Neural cell (in vitro differentiated cells): ENCODE measurements around the gene L3MBTL4. TPM values are rescaled to one million over a fixed set of nuclear protein-coding genes. Genes with fewer than 3 reads are reported as not detected.

Source experiments
- H2AFZ ChIP-seq: fragments of 200-600, 300-800 bp; sonication (generic), shearing (Covaris generic); 2 replicates; pipeline ENCODE4 v1.6.0; 2014; ENCODE audit warnings: low read depth, mild to moderate bottlenecking, antibody characterized with exemption, low read length, moderate library complexity
- H3F3A ChIP-seq: fragments of 200-600 bp; shearing (Covaris generic); 2 replicates; pipeline ENCODE4 v1.6.1; 2016; ENCODE audit warnings: mild to moderate bottlenecking, moderate library complexity, mixed read lengths, antibody characterized with exemption, low read length; ENCODE audit not compliant: insufficient read depth, poor library complexity, severe bottlenecking
- H3K27ac ChIP-seq: fragments of 200-600, 300-800 bp; sonication (generic), shearing (Covaris generic); 2 replicates; pipeline ENCODE4 v1.5.1; 2014; ENCODE audit warnings: mild to moderate bottlenecking, low read length, moderate library complexity
- H3K27me3 ChIP-seq: fragments of 300-800, 200-600 bp; sonication (generic), shearing (Covaris generic); 2 replicates; pipeline ENCODE4 v1.6.0; 2014; ENCODE audit warnings: mild to moderate bottlenecking, low read depth, low read length, moderate library complexity; ENCODE audit not compliant: insufficient read depth
- H3K36me3 ChIP-seq: fragments of 300-800, 200-600 bp; sonication (generic), shearing (Covaris generic); 2 replicates; pipeline ENCODE4 v1.5.1; 2014; ENCODE audit warnings: mild to moderate bottlenecking, antibody characterized with exemption, low read length, moderate library complexity; ENCODE audit not compliant: insufficient read depth
- H3K4me2 ChIP-seq: fragments of 300-800, 200-600 bp; sonication (generic), shearing (Covaris generic); 2 replicates; pipeline ENCODE4 v1.6.0; 2014; ENCODE audit warnings: mild to moderate bottlenecking, low read length
- H3K4me3 ChIP-seq: fragments of 300-800, 200-600 bp; sonication (generic), shearing (Covaris generic); 2 replicates; pipeline ENCODE4 v1.5.1; 2014; ENCODE audit warnings: mild to moderate bottlenecking, low read length, moderate library complexity
- H3K79me2 ChIP-seq: fragments of 200-600 bp; shearing (Covaris generic); replicated peaks from 2 replicates; pipeline ENCODE4 v1.6.0; 2014; ENCODE audit warnings: mild to moderate bottlenecking, low read length, moderate library complexity; ENCODE audit not compliant: insufficient read depth
- H3K9ac ChIP-seq: fragments of 300-800, 200-600 bp; sonication (generic), shearing (Covaris generic); 2 replicates; pipeline ENCODE4 v1.6.1; 2016; ENCODE audit warnings: mild to moderate bottlenecking, low read length, mixed read lengths
- H3K9me2 ChIP-seq: fragments of 200-600 bp; shearing (Covaris generic); 2 replicates; pipeline ENCODE4 v1.6.1; 2016; ENCODE audit warnings: mild to moderate bottlenecking, low read length, mixed read lengths; ENCODE audit not compliant: insufficient read depth
- H3K9me3 ChIP-seq: fragments of 200-600, 300-800 bp; sonication (generic), shearing (Covaris generic); 2 replicates; pipeline ENCODE4 v1.6.1; 2016; ENCODE audit warnings: mild to moderate bottlenecking, mixed run types, low read length, moderate library complexity, mixed read lengths
- H4K20me1 ChIP-seq: fragments of 200-600 bp; shearing (Covaris generic); 2 replicates; pipeline ENCODE4 v1.6.1; 2016; ENCODE audit warnings: mild to moderate bottlenecking, mixed run types; ENCODE audit not compliant: insufficient read depth
- CTCF ChIP-seq: fragments of 450-650 bp; IDR thresholded peaks from 2 replicates; pipeline ENCODE4 v1.5.1; 2014; ENCODE audit warnings: antibody characterized with exemption, mild to moderate bottlenecking, moderate library complexity; ENCODE audit not compliant: poor library complexity, severe bottlenecking
- EP300 ChIP-seq: fragments of 450-650 bp; conservative IDR thresholded peaks from 2 replicates; pipeline ENCODE4 v1.6.1; 2014; ENCODE audit warnings: antibody characterized with exemption, mild to moderate bottlenecking, moderate library complexity; ENCODE audit not compliant: poor library complexity, severe bottlenecking
- EZH2 ChIP-seq: fragments of 200-600, 300-800 bp; shearing (Covaris generic), sonication (generic); IDR thresholded peaks from 2 replicates; pipeline ENCODE4 v1.6.1; 2014; ENCODE audit warnings: antibody characterized with exemption, low read length, borderline replicate concordance, mild to moderate bottlenecking; ENCODE audit not compliant: insufficient read depth, poor library complexity, severe bottlenecking
- MXI1 ChIP-seq: fragments of 450-650 bp; conservative IDR thresholded peaks from 2 replicates; pipeline ENCODE4 v1.6.1; 2014; ENCODE audit warnings: antibody characterized with exemption, mild to moderate bottlenecking; ENCODE audit not compliant: poor library complexity, severe bottlenecking
- POLR2AphosphoS5 ChIP-seq: IDR thresholded peaks from 2 replicates; pipeline ENCODE4 v1.6.1; 2012
- RAD21 ChIP-seq: fragments of 450-650 bp; conservative IDR thresholded peaks from 2 replicates; pipeline ENCODE4 v1.6.1; 2014; ENCODE audit warnings: antibody characterized with exemption, mild to moderate bottlenecking, moderate library complexity
- REST ChIP-seq: IDR thresholded peaks from 2 replicates; pipeline ENCODE4 v1.6.1; 2012; ENCODE audit warnings: borderline replicate concordance
- SMC3 ChIP-seq: fragments of 450-650 bp; conservative IDR thresholded peaks from 2 replicates; pipeline ENCODE4 v1.6.1; 2014; ENCODE audit warnings: antibody characterized with exemption, mild to moderate bottlenecking, moderate library complexity; ENCODE audit not compliant: poor library complexity
- TAF1 ChIP-seq: IDR thresholded peaks from 2 replicates; pipeline ENCODE4 v1.6.1; 2012; ENCODE audit warnings: low read depth
- polyA plus RNA-seq: library from polyadenylated mRNA; depleted of rRNA; stranded (reverse); fragments of >200 nt; gene quantifications from 2 replicates; pipeline ENCODE4 v1.2.3, GENCODE V29; 2014

Gene L3MBTL4
- polyA plus RNA-seq, 1 donor from 2014 or later = 0.90 TPM

- TF ChIP-seq SMC3 = no peak
- TF ChIP-seq EP300 = no peak
- no peak for TF ChIP-seq POLR2AphosphoS5
- no peak for TF ChIP-seq TAF1
- no peak for TF ChIP-seq MXI1
- H3K27me3 ChIP-seq = no peaks in the 10 kb centered on the region
- H3K79me2 ChIP-seq = no peaks in the 10 kb centered on the region
- H3K9ac ChIP-seq = no peak overlapping the region
- H4K20me1 ChIP-seq = no peaks in the 10 kb centered on the region
- H3K27ac ChIP-seq = no peak overlapping the region
- no peak overlapping the region for H2AFZ ChIP-seq
- no peaks in the 10 kb centered on the region for H3K9me2 ChIP-seq
- H3K4me3 ChIP-seq = no peak overlapping the region
- no peak overlapping the region for H3K4me2 ChIP-seq
- H3F3A ChIP-seq = no peaks in the 10 kb centered on the region
- H3K9me3 ChIP-seq = no peaks in the 10 kb centered on the region
- H3K36me3 ChIP-seq = no peaks in the 10 kb centered on the region
Observed at GRCh38 chr18:6069539-6069938, 345.2 kb downstream of the L3MBTL4 start.

- Histone ChIP-seq H3K27me3 (no peaks in the 10 kb centered on the region), H3K36me3 (no peaks in the 10 kb centered on the region), H2AFZ (no peak overlapping the region), H3K79me2 (no peaks in the 10 kb centered on the region), H3K27ac (no peak overlapping the region), H3K9ac (no peak overlapping the region), H3K9me2 (no peaks in the 10 kb centered on the region), H3K4me3 (no peak overlapping the region), H3K4me2 (no peak overlapping the region), H3F3A (no peaks in the 10 kb centered on the region), H3K9me3 (no peaks in the 10 kb centered on the region), H4K20me1 (no peaks in the 10 kb centered on the region)
- TF ChIP-seq POLR2AphosphoS5 (no peak), MXI1 (no peak), EP300 (no peak), RAD21 (no peak), SMC3 (no peak), TAF1 (no peak), REST (no peak), EZH2 (no peak), CTCF (no peak)
Observed at GRCh38 chr18:6069103-6069502, 345.6 kb downstream of the L3MBTL4 start.

GRCh38 chr18:6060149-6060548 lies 354.6 kb downstream of the L3MBTL4 start:
- H3K9me2 ChIP-seq = no peaks in the 10 kb centered on the region
- H3K9ac ChIP-seq = no peak overlapping the region
- no peaks in the 10 kb centered on the region for H3K27me3 ChIP-seq
- H3K36me3 ChIP-seq = no peaks in the 10 kb centered on the region
- H3K27ac ChIP-seq = no peak overlapping the region
- no peak overlapping the region for H2AFZ ChIP-seq
- TF ChIP-seq EP300 (no peak), REST (no peak), SMC3 (no peak), RAD21 (no peak), POLR2AphosphoS5 (no peak)
- no peak overlapping the region for H3K4me3 ChIP-seq
- no peaks in the 10 kb centered on the region for H3K79me2 ChIP-seq
- no peaks in the 10 kb centered on the region for H4K20me1 ChIP-seq
- no peaks in the 10 kb centered on the region for H3F3A ChIP-seq
- H3K9me3 ChIP-seq = no peaks in the 10 kb centered on the region
- no peak overlapping the region for H3K4me2 ChIP-seq
